NOMO-1 treated with DMSO at 0.1 percent for 48 hours (cell line): ENCODE data around the gene CEACAM8.
A peak's percentile ranks its signal among the peaks of the same experiment; 100 is the strongest.
"Not testable (repeated sequence)": the region's sequence is repeated elsewhere in the genome, so short reads cannot be mapped to it uniquely, and the experiment has no call there.

Experiments
- DNase-seq: peaks from one replicate; lab custom pipeline; 2025; ENCODE audit not compliant: unreplicated experiment; lab: John Stamatoyannopoulos, UW

CEACAM8 gene

DNA sequence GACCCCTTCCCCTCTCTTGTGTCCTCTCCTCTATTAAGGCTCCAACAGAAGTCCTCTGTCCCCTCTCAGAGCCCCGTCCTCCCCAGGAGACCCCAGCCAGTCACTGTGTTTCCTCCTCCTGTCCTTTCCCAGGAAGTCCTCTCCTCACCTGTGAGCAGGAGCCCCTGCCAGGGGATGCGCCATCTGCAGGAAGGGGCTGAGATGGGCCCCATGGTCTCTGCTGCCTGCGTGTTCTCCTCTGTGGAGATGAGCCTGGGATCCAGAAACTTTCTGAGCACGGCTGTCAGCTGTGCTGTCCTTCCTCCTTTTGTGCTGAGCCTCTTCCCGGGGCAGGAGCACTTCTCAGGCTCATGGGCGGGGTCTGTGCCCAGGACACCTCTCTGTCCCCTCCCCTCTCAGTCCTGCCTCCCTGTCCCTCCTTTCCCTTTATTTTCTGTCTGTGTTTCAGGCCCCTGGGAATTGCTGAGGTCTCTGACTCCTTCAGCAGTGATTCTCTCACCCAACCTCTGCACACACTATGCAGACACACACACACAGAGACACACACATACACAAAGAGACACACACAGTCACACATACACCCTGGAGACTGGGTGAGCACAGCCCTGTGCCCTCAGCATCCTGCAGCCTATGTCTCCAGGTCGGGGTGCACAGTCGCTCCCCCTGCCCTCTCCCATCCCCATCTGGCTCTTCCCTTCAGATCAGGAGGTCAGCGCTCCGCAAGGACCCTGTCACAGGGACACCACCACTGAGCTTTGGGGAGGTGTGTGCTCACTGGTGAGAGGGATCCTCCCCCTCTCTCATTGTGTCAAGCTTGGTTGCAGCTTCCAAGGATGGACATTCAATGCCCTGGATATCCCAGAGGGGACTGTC is at the start of gene CEACAM8:
Gene CEACAM8 (minus strand): TSS at position 308 of the 873 bp plus-strand sequence. CDS start 96 bp downstream, at position 212.
- DNase-seq: no peak

DNA sequence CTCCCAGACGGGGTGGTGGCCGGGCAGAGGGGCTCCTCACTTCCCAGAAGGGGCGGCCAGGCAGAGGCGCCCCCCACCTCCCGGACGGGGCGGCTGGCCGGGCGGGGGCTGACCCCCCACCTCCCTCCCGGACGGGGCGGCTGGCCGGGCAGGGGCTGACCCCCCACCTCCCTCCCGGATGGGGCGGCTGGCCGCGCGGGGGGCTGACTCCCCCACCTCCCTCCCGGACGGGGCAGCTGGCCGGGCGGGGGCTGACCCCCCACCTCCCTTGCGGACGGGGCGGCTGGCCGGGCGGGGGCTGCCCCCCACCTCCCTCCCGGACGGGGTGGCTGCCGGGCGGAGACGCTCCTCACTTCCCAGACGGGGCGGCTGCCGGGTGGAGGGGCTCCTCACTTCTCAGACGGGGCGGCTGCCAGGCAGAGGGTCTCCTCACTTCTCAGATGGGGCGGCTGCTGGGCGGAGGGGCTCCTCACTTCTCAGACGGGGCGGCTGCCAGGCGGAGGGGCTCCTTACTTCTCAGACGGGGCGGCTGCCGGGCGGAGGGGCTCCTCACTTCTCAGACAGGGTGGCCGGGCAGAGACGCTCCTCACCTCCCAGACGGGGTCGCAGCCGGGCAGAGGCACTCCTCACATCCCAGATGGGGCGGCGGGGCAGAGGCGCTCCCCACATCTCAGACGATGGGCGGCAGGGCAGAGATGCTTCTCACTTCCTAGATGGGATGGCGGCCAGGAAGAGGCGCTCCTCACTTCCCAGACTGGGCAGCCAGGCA is 44.8 kb upstream of the CEACAM8 start:
- DNase-seq: not testable (repeated sequence)

DNA sequence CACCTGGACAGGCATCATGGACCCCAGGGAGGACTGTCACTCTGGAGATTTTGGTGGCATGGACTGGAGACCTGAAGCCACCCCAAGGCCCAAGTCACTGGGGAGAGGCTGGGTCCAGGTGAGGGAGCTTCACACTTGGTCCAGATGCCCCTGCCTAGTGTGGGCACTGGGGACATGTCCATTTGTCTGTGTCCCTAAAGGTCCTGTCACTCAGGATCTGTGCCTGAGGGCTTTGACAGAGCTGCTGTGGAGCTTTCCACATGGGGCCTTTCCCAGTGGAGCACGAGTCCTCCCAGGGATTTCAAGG is 40.5 kb upstream of the CEACAM8 start:
- DNase-seq: no peak

DNA sequence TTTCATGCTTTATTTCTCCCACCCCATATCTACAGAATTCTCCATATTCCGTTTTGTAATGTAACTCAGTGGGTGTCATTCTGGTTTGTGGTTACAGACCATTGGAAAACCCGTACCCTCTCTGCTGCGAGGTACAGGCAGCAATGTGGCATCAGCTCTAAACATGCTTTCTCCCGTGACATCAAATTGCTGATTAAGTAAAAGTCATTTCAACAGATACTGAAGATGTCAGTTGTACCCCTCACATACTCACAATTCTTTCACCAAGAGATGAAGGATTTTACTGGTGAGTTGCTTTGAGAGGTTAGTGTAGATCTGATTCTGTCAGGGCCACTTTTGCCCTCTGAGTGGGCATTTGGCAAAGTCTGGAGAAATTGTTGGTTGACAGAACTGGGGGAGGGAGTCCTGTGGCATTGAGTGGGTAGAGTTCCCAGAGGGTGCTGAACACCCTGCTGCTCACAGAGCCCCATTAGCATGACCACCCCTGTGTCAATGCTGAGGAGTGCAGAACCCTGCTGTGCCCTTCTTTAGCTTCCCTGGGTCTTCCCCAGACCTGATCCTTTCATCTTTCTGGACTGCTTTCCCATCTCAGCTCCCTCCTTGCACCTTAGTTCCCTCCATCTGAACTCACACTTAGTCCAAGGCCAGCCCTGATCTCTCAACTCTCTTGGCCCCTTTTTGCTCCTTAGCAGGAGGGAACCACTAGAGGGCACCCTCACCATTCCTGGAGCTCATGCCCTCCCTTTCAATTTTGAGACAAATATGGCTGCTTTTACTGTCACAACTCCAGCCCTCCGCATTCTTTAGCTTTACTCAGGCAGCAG is 39.9 kb upstream of the CEACAM8 start:
- DNase-seq: no peak

DNA sequence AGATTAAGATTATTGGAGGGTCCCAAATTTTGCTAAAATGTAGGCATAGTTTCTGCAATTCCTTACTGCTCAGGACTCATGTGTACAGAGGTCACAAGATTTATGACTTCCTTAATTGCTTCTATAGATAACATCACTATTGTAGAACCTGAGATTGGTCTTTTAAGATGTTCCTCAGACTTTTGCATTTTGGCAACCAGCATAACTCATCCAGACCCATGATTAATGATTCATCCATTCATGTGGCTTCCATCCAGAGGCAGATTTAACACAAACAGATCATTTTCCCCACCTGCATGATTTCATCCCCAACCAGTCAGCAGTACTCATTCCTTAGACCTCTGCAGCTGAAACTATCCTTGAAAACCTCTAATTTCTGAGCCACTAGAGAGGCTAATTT is 34.5 kb upstream of the CEACAM8 start:
- no peak for DNase-seq

DNA sequence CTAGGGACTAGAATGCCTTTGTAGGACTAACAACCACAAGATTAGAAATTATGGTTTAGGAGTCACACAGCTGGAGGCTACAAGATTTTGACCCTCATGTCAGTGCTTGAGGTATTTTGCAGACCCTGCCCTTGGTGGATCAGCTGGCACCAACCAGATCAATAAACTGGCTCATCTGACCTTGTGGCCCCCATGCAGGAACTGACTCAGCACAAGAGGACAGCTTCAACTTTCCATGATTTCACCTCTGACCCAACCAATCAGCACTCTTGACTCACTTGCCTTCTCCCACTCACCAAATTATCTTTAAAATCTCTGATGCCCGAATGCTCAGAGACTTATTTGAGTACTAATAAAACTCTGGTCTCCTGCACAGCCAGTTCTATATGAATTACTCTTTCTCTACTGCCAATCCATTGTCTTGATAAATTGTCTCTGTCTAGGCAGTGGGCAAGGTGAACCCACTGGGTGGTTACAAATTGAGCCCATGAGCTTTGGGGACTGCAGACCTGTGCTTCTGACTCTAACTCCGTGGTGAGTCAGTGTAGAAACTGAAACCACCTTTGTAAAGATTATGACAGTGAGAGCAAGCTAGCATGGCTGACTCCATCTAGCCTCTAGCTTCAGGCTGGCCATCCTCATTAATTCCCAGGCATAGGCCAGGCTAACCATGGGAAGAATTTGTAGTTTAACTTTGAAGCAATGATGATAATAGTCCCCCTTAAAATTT is 33.9 kb upstream of the CEACAM8 start:
- no peak for DNase-seq

DNA sequence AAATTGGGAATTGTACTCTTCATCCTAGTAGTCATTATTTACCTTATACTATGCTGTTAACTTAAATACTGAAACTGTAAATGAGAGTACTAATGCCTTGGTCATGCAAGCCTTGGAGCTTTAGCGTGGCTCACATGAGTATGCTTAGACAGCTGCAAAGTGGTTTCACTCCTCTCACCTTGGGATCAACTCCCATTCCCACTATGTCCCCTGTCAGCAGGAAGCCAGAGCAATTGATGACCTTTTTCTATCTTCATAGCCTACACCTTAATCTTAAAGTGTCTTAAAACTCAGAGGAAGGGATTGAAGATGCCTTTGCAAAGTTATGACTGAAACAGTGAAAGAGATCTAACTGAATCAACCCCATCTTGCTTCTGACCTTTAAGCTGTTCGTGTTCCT is 33.2 kb upstream of the CEACAM8 start:
- DNase-seq: no peak

DNA sequence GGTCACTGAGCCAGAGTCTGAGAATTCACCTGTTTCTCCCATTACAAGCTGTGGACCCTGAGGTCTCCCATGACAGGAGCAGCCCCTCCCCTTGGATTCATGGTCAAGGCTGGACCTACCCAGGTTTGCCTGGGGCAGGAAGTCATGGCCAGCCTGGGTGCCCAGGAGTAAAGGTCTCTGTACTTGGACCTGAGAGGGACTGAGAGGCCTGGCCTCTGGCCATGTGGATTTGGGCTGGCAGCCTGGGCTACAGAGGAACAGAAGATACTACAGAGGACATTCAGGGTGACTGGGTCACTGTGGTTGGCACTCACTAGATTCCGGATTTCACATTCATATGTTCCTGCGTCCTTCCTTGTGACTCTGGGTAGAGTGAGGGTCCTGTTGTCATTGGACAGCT is 31.5 kb upstream of the CEACAM8 start:
- DNase-seq: no peak

DNA sequence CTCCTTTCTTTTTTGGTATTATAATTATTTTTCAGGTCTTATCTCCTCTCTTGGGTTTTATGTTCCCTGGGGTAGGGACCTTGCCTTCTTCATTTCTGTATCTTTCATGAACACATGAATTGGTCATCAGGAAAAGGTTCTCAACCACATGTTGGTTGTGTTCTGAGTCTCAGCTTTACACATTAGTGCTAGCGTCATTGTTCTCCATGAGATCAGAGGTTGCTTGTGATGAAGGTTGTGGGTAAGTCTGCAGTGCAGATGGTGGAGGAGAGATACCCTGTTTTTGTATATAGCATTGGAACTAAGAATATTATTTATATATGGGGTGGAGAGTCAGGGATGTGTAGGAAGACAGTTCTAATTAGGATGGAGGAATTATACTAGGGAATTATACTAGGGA is 24.5 kb upstream of the CEACAM8 start:
- DNase-seq: no peak

DNA sequence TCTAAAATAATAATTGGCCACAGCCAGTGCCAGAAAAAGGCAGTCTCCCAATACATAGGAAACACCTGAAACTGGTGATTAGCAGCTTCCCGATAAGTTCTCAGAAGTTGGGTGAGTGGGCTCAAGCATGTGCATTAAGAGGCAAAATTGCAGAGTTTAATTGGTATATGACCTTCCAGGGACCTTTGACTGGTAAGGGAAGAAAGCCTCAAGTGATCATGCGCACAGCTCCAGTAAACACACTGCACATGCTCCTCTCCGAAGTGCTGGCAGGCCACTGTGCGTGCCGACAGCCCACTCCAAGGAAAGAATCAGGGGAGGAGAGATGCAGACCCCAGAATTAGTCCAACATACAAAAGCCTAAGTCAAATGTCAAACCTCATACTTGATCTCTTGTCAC is 18.9 kb upstream of the CEACAM8 start:
- DNase-seq: no peak

DNA sequence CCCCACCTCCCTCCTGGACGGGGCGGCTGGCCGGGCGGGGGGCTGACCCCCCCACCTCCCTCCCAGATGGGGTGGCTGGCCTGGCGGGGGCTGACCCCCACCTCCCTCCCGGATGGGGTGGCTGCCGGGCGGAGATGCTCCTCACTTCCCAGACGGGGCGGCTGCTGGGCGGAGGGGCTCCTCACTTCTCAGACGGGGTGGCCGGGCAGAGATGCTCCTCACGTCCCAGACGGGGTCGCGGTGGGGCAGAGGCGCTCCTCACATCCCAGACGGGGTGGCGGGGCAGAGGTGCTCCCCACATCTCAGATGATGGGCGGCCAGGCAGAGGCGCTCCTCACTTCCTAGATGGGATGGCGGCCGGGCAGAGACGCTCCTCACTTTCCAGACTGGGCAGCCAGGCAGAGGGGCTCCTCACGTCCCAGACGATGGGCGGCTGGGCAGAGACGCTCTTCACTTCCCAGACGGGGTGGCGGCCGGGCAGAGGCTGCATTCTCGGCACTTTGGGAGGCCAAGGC is 15.7 kb upstream of the CEACAM8 start:
- DNase-seq: not testable (repeated sequence)

DNA sequence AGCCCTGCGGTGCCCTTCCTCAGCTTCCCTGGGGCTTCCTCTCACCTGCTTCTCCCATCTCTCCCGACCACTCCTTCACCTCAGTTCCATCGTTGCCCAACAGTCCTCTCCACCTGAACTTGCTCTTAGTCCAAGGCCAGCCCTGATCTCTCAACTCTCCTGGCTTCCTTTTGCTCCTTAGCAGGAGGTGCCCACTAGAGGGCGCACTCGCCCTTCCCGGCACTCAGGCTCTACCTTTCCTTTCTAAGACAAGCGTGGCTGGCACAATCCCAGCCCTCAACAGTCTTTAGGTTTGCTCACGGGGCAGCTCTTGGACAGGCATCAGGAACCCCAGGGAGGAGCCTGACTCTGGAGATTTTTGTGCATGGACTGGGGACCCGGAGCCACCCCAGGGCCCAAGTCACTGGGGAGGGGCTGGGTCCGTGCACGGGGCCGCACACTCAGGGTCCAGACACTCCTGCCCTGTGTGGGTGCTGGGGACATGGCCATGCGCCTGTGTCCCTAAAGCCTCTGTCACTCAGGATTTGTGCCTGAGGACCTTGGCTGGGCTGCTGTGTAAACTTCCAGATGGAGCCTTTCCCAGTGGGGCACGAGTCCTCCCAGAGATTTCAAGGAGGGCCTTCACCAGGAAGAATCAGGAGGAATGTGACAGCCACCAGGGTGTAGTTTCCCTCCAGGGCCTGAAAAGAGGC is 12.1 kb upstream of the CEACAM8 start:
- DNase-seq: peak; percentile 24

DNA sequence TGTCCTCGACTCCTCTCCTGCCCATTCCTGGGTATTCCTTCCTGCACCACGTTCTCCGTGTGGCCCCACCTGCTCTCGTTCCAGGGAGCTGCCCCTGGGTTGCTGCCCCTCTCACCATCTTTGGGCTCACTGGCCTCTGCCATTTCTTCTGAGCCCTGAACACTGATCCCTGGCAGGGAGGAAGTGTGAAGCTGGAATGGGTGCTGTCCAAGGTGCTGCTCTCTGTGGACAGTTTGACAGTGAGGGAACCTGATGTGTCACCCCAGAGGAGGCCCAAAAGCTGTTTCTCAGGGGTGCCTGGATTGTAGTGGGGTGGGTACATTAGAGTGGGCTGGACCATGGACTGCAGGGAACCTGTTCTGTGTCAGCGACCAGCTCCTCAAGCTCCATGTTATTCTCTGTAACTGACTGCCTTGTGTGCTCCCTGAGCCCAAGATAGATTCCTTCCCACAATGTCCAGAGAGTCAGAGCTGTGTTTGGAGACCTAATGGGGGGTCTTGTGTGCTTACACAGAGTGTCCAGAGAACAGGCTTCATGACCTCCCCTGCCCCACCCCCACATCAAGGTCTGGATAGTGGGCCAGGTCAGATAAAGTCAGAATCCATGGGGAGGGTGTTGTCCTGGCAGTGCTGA is 7.2 kb upstream of the CEACAM8 start:
- peak; percentile 15 for DNase-seq

DNA sequence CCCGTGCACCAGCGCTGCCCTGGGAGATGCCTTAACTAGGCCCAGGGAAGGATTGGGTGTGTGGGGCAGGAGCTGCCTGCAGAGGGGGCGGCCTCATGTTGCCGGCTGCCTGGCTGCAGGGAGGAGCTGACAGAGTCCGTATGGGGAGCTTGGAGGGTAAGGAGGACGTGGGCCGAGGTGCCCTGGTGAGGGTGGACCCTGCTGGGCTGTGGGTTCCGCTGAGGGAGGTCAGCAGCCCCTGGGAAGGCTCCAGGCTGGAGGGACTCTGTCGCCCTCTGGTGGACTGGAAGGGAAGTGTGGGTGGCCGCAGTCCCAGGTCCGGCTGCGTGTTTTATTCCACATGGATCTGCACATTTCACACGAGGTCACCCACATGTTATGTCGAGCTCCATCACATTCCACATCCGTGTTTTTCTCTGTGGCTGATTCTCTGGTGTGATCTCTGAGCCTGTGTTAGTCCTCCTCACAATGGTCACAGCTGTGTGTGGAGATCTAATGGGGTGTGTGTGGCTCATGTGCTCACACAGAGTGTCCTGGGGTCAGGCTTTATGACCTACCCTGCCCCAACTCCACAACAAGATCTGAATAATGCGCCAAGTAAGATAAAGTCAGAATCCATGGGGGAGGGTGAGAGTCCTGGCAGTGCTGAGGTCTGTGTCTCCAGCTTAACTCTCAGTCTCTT is 1.8 kb upstream of the CEACAM8 start:
- peak; percentile 9 for DNase-seq

DNA sequence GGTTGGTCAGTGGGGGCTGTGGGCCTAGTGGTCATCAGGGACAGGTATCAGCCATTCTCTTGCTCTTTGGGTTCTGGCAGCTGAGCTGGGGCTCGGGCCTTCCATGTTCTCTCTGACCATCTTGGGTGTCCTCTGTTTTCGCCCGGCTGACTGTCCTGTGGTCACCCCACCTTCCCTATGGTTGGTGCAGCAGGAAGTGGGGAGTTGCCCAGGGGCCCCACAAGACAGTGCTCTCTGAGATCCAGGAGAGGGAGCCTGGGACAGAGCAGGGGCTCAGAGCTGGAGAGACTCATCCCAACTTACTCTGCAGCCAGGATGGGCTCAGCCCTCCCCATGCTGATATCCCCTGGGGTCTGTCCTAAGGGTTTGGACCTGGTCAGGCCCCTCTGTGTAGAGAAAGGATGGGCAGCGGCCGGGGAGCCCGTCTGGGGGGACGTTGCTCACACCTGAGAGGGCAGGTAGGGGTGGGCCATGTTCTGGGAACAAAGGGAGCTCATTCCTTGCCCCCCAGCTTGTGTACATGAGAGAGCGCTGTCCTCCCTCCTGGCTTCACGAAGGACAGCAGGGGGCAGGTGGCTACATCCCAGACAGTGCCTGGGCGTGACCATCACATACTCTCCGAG is 937 bp upstream of the CEACAM8 start:
- DNase-seq: no peak

DNA sequence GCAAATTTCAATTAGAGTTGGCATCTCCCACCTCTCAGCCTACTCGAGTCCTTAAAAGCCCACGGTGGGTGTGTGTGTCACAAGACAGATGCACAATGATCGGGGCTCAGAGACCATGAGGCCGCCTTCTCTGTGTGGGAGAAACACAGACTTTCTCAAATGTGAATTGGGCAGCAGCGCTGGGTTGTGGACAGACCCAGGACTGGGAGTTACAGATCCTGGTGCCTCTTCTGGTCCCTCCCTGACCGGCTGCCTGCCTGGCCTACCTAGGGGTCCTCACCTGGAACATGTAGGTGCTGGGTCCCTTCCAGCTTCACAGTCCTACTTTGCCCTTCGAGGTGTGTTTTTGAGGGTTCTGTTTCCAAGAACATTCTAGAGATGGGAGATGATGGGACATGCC is 4.9 kb downstream of the CEACAM8 start:
- no peak for DNase-seq

DNA sequence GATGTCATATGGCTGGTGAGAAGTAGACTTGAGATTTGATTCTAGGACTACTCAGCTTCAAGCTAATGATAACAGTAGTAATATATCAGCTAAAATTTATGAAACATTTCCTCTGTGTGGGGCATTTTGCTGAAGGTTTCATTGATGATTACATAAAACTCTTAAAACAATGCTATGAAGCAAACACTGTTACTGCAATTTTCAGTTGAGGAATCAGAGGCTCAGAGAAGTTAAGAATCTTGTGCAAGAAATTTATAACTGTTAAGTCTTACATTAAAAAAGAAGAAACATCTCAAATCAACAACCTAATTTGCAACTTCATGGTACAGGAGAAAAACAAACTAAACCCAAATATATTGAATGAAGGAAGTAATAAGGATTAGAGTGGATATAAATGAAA is 10.3 kb downstream of the CEACAM8 start:
- no peak for DNase-seq

DNA sequence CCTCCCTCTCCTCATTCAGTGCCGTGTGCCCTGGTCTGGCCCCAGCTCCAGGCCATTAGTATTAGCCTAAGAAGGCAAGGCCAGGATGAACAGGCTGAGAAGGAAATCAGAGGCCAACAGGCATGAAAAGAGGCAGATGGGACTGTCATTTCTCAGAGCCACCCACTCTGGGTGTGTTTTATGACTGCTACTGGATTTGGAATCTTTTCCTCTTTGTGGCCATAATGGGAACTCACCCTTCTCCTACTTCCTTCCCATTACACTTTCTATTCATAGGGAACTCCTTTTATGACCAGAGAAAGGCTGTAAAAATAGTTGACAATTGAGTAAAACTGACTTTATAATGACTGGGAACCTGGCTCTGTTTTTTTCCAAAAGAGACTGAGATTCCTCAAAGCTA is 17.7 kb downstream of the CEACAM8 start:
- no peak for DNase-seq

DNA sequence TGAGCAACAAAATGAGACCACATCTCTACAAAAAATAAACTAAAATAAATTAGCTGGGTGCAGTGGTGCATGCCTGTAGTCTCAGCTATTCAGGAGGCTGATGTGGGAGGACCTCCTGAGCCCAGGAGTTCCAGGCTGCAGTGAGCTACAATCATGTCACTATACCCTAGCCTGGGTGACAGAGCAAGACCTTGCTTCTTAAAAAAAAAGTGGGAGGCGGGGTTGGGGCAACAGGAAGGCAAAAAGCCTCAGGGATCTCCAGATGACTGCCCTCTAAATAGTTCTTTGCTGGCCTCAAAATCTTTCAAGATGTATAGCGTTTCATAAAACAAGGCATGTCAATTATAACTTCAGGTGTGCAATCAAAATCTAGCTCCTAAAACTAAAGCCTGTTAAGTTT is 18.5 kb downstream of the CEACAM8 start:
- no peak for DNase-seq
